ENCODE results near the gene TMEM178A. TPM values are rescaled to one million over a fixed set of nuclear protein-coding genes. Genes with fewer than 3 reads are reported as not detected.

Gene TMEM178A
- total and polyA plus RNA-seq, 2 of the 8 experiments (the other 6 are each of a cell fraction or from before 2014, with no cell fraction given) = 11.2 to 14.9 TPM

- no peak overlapping the region for H3K4me3 ChIP-seq (ENCODE audit: extremely low read depth in 1 of 4, insufficient read depth in 2 of 4, low read depth in 3 of 4, low read length in 4 of 4)
- no peaks in the 10 kb centered on the region for H3K79me2 ChIP-seq (ENCODE audit: control insufficient read depth in 1 of 2, insufficient read depth in 2 of 2, low read length in 2 of 2)
- no peak overlapping the region for H3K4ac ChIP-seq (replicated peaks; ENCODE audit: insufficient read length, low read depth, low read length)
- H4K91ac ChIP-seq (replicated peaks; ENCODE audit: insufficient read length, low read length) = no peak overlapping the region
- no peaks in the 10 kb centered on the region for H3K23me2 ChIP-seq (ENCODE audit: low read depth, low read length)
- H4K5ac ChIP-seq (ENCODE audit: insufficient read length, low read depth, low read length) = no peak overlapping the region
- FAIRE-seq = no peak
- H2BK5ac ChIP-seq (ENCODE audit: low read depth, low read length) = no peak overlapping the region
- no peaks in the 10 kb centered on the region for H3K27me3 ChIP-seq (replicated peaks in 1 of 4; ENCODE audit: control insufficient read depth in 3 of 4, extremely low read depth in 1 of 4, insufficient read depth in 3 of 4, low read length in 3 of 4)
- no peak overlapping the region for H3K56ac ChIP-seq (replicated peaks; ENCODE audit: insufficient read length, low read depth, low read length)
- H2BK12ac ChIP-seq (ENCODE audit: low read depth, low read length) = no peak overlapping the region
- no peak overlapping the region for H2BK120ac ChIP-seq (replicated peaks; ENCODE audit: low read depth, low read length)
- H2AFZ ChIP-seq (ENCODE audit: low read length) = no peak overlapping the region
- ChIA-PET POLR2A (ENCODE audit: partially characterized antibody) (no interaction called here), CTCF (ENCODE audit: partially characterized antibody) (interaction anchor here (2.3 to 12.0 kb wide), 2 partner anchors 10 to 203 kb away, joined by 5 to 103 read pairs; no protein-coding TSS in a partner anchor)
- 86% methylated on average over 8 of the region's 8 CpGs; no CpG with 5 or more reads in 1 of the 2 experiments for WGBS, 2 experiments (ENCODE audit: extremely low coverage in 1 of 2, insufficient coverage in 1 of 2, insufficient read length in 1 of 2, insufficient replicate concordance in 2 of 2, low coverage in 1 of 2, low lambda C conversion rate in 2 of 2, missing lambda C conversion rate in 1 of 2)
- DNase-seq (ENCODE audit: low read depth in 1 of 2, low spot score in 2 of 2) = no peak
- H3K18ac ChIP-seq (ENCODE audit: extremely low read depth, low read length) = no peak overlapping the region
- no peak overlapping the region for H3K4me2 ChIP-seq (ENCODE audit: insufficient read depth in 1 of 2, low read depth in 2 of 2, low read length in 2 of 2)
- H3K4me1 ChIP-seq (replicated peaks in 1 of 4; ENCODE audit: control insufficient read depth in 3 of 4, insufficient read depth in 4 of 4, low read length in 3 of 4) = peaks cover 0 to 5% (median 0%) of the 10 kb centered on the region in 4 experiments; a peak in 1 of 7 replicates
- no peak overlapping the region; the same call in 1 of the 2 replicates for H4K8ac ChIP-seq (ENCODE audit: extremely low read depth, insufficient read depth, low read length)
- H3K27ac ChIP-seq (ENCODE audit: low read depth, low read length) = no peak overlapping the region
- no peak overlapping the region for H2BK20ac ChIP-seq (ENCODE audit: low read length)
- H3K14ac ChIP-seq (ENCODE audit: insufficient read length) = no peak overlapping the region
- no peaks in the 10 kb centered on the region for H3K9me3 ChIP-seq (ENCODE audit: insufficient read depth in 2 of 2, low read depth in 1 of 2, low read length in 1 of 2)
- no peaks in the 10 kb centered on the region for H3K36me3 ChIP-seq (ENCODE audit: control insufficient read depth in 2 of 4, insufficient read depth in 4 of 4, low read length in 3 of 4)
- no peak overlapping the region for H2AK5ac ChIP-seq (ENCODE audit: low read depth, low read length)
- H3K79me1 ChIP-seq (ENCODE audit: low read depth, low read length) = no peaks in the 10 kb centered on the region
- H3K23ac ChIP-seq (ENCODE audit: insufficient read length) = no peak overlapping the region
- no peaks in the 10 kb centered on the region for H4K20me1 ChIP-seq (replicated peaks in 1 of 2; ENCODE audit: control insufficient read depth in 1 of 2, insufficient read depth in 2 of 2, low read length in 2 of 2)
- H3K9ac ChIP-seq (replicated peaks in 1 of 4; ENCODE audit: extremely low read depth in 1 of 4, low read depth in 3 of 4, low read length in 3 of 4) = no peak overlapping the region
- no peak overlapping the region for H2BK15ac ChIP-seq (ENCODE audit: low read length)
- TF ChIP-seq KDM1A (IDR thresholded peaks at IDR 0.05; ENCODE audit: borderline replicate concordance, low read length) (no peak), YY1 (IDR thresholded peaks at IDR 0.05; ENCODE audit: low read depth, low read length) (no peak), SP1 (IDR thresholded peaks at IDR 0.05; ENCODE audit: low read depth, low read length) (no peak), SP4 (IDR thresholded peaks at IDR 0.05; ENCODE audit: low read length) (no peak), SIX5 (IDR thresholded peaks at IDR 0.05; ENCODE audit: low read depth, low read length) (no peak), RFX5 (IDR thresholded peaks at IDR 0.05; ENCODE audit: borderline replicate concordance, low read depth, low read length) (no peak)
These were observed 53.6 kb downstream of the TMEM178A start for GRCh38 chr2:39719317-39719716.

All from H1 (cell line).